ENCODE results near the gene PACSIN1.

The PACSIN1 gene, protein sequence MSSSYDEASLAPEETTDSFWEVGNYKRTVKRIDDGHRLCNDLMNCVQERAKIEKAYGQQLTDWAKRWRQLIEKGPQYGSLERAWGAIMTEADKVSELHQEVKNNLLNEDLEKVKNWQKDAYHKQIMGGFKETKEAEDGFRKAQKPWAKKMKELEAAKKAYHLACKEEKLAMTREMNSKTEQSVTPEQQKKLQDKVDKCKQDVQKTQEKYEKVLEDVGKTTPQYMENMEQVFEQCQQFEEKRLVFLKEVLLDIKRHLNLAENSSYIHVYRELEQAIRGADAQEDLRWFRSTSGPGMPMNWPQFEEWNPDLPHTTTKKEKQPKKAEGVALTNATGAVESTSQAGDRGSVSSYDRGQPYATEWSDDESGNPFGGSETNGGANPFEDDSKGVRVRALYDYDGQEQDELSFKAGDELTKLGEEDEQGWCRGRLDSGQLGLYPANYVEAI

DNA sequence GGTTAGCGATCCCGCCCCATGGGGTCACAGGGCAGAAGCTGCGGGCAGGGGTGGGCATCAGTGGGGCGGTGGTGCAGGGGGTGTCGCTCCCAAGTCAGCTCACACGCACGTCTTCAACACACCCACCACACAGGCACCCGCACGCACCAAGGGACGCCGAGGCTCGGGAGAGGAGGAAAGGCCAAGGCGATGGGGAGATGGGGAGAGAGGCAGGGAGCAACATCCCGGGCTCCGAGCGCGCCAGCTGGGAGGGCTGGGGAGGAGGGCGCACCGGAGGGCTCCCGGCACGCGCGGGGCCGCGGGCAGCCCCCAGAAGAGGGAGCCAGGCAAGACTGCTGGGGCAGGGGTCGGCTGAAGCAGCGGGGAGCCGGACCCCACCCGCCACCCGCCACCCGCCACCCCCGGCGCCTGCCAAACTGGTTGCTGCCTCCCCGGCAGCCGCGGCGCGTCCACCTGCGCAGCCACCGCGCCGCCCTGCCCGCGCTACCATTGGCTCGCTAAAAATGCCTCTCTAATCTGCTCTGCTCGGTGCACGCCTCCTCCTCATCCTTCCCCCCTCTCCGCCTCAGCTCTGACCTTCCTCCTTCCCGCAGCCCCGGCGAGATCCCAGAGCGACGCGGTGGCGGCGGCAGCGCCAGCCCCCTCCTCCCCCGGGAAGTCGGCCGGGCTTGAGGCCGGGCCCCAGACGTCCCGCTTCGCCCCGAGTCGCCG is at the start of gene PACSIN1:
Gene PACSIN1 (plus strand): TSS at position 546 of the 711 bp plus-strand sequence. CDS start 60,230 bp downstream, outside the sequence.
- no peak for DNase-seq (ENCODE audit: low read depth, low spot score)

DNA sequence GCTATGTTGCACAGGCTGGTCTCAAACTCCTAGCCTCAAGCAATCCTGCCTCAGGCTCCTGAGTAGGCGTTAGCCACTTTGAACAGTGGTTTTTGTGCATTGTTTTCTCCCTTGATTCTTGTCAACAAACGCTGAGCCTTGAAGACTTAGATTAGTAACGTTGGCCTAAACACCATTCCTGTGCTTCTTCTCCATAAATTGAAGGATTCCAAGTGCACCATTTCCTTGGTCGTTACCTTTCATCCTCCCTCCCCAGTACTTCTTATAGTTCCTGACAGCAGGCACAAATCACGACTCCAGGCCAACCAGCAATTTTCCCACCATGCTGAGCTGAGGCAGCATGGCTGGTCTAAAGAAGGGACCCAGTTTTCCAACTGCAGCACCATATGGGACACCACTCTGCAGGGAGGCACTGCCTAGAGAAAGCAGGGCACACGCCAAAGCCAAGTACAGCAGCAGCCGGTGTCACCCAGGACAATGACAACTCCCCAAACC is 49.0 kb upstream of the PACSIN1 start:
- no peak for DNase-seq (ENCODE audit: low read depth, low spot score)

DNA sequence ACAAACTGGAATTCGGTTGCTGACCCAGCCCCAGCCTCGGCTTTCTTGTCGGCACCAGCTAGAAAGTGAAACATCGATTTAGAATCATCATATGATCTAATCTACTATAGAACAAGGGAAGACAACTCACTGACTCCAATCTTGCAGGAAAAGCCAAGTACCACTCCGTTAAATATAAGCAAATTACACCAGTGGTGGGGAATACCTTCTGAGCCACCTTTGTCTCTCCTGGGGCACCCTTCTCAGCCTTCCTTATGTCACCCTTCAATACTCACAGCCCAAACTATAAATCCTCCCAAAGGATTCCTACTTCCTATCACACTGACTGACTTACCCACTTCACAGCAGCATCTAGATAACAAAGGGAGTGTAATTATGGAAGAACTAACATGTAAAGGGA is 47.5 kb upstream of the PACSIN1 start:
- no peak for DNase-seq (ENCODE audit: low read depth, low spot score)

DNA sequence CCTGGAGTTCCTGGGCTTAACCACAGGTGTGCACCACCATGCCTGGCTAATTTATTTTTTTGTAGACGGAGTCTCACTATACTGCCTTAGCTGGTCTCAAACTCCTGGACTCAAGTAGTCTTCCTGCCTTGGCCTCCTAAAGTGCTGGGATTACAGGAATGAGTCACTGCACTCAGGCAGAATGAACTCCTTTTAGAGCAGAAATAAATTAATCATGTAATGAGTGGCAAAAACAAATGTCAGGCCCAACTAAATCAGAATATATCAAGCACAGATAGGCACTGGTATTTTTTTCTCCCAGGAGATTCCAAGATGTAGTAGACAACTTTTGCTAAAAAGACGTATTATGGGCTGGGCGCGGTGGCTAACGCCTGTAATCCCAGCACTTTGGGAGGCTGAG is 42.6 kb upstream of the PACSIN1 start:
- no peak for DNase-seq (ENCODE audit: low read depth, low spot score)

DNA sequence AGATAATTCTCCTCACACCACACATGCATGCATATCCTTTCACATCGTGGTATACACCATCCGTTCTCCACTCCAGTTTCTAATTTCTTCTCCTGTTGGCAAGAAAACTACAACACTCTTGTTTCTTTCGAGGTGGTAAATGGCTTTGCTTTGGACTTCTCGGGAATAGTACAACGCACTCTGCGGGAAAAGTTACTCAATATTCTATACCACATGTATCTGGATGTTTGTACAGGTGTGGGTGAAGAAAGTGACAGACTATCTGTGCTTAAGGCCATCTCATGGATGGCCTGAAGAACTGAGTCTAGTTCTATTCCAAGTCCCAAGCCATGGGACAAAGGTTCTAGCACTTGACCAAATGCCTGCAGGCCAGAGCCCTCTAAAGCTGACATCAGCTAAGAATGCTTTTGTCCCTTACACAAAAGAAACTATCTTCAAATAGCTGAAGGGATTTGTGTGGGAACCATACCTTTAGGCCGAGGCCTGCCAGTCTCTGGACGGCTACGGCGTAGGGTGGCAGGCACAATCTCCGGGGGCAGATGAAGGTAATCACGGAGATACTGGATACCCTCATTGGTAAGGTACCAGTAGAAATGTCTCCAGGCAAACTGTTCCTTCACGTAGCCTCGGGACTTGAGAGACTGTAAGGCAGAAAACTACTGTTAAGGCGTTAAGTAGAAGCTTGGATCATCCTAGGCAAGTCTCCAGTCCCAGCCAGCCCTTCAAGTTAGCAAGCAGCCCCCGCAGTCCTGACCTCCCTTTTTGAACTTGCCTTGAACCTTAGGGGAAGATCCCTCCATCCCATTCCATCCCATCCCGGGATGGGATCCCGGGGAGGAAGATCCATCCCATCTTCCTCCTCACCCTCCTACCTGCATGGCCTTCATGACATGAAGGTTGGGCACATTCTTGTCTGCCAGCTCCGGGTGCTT is 41.4 kb upstream of the PACSIN1 start:
- DNase-seq (ENCODE audit: low read depth, low spot score): no peak

DNA sequence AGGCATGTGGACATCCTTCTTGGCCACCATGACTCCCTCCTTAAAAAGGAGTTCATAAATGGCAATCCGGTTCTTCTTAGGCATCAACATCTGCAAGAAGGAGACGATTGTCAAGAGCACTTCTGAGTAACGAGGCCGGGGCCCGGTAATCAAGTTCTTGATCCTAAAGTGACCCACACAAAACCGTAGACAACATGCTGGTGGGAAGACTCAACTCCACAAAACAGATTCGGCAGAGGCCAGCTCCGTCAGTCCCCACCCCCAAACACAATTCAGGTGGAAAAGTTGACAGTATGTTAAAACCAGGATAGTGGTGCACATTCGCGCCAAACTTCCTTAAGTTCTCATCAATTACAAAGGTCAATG is 40.8 kb upstream of the PACSIN1 start:
- DNase-seq (ENCODE audit: low read depth, low spot score): no peak

DNA sequence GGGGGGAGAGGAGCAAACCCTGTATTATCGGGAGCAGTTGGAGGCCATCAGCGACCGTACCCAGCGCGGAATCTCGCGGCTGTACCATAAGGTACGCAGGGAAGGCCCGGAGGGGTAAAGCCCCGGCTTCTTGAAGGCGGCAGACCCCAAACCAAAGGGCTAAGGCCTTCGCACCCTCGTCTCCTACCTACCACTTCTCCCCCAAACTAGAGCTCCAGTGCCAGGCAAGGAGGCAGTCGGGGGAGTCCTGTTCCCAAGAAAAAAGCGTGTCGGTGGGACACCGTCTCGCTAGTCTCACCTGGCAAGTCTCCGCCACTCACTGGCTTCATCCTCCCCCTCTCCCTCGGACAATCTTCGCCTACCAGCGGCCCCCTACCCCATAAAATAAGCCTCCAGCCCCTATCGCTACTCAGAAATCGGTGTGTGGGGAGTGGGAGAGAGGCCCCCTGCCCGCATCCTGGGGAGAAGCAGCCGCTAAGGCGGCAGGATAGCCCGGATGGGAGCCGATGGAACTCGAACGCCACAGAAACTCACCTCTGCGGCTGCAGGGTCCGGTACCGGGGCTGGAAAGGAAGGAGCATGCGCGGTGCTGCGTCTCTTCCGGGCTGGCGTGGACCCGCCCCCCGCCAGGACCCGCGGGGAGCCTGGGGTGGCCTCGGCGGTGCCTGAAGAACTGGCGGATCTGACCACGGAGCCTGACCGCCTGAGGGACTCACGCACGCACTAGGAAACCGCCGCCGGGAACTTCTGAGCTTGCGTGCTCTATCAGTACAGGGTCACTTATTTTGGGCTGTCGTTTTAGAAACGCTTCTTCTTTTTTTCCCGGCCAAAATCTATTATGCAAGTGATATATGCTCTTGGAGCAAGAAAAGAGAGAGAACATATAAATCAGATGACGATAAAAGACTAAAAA is 40.1 kb upstream of the PACSIN1 start, which contains the start of gene RPS10:
Gene RPS10 (minus strand): TSS at position 572 of the 913 bp plus-strand sequence. CDS start 848 bp downstream, outside the sequence.
- DNase-seq (ENCODE audit: low read depth, low spot score): peak; percentile 82

DNA sequence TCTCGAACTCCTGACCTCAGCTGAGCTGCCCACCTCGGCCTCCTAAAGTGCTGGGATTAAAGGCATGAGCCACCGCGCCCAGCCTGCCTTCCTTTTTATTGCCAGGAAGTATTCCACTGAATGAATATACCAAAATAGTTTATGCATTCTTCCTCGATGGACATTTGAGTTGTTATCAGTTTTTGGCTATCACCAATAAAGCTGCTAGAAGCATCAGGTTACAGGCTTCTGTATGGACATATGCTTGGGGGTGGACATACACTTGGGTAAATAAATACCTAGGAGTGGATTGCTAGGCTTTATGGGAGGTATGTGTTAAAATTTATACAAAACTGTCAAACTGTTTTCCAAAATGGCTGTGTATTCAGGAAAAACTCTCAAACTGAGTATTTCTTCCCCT is 30.0 kb upstream of the PACSIN1 start:
- no peak for DNase-seq (ENCODE audit: low read depth, low spot score)

DNA sequence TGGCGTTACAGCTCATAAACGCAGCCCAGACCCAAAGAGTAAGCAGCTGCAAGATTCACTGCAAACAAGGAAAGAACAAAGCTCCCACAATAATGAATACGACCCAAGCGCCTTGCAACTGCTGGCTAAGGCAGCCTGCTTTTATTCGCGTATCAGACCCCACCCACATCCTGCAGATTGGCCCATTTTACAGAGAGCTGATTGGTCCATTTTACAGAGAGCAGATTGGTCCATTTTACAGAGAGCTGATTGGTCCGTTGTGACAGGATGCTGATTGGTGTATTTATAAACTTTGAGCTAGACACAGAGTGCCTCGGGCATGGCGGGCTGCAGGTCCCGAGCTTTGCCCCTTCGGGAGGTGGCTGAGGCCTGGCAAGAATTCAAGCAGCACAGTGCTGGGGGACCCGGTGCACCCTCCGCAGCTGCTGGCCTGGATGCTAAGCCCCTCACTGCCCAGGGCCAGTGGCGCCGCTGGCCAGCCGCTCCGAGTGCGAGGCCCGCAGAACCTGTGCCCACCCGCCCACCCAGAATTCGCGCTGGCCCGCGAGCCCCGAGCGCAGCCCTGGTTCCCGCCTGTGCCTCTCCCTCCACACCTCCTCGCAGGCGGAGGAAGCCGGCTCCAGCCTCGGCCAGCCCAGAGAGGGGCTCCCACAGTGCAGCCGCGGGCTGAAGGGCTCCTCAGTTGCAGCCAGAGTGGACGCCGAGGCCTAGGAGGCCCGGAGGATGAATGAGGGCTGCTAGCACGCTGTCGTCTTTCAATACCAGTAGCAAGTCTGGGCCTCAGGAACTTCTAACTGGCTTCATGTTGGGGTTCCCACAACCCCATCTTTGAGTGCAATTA is 28.9 kb upstream of the PACSIN1 start:
- no peak for DNase-seq (ENCODE audit: low read depth, low spot score)

DNA sequence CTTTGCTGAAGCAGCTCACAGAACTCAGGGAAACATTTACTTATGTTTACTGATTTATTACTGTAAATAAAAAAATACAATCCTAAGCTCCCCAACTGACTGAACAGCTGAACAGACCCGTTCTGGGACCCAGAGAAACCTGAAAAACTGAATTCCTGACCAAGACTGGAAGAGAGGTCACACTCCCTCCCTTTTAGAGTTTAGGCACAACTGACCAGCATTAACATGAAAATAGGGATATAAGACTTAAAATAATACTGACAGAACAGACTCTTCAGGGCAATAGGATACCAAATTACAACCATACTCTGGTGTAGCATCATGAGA is 28.3 kb upstream of the PACSIN1 start:
- no peak for DNase-seq (ENCODE audit: low read depth, low spot score)

DNA sequence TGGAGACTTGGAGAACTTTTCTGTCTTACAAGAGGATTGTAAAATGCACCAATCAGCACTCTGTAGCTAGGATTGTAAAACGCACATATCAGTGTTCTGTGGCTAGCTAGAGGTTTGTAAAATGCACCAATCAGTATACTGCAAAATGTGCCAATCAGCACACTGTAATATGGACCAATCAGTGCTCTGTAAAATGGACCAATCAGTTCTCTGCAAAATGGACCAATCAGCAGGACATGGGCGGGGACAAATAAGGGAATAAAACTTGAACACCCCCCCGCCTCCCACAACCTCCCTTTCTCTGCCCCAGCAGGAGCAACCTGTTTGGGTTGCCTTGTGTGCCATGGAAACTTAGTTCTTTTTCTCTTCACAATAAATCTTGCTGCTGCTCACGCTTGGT is 27.2 kb upstream of the PACSIN1 start:
- DNase-seq (ENCODE audit: low read depth, low spot score): no peak

DNA sequence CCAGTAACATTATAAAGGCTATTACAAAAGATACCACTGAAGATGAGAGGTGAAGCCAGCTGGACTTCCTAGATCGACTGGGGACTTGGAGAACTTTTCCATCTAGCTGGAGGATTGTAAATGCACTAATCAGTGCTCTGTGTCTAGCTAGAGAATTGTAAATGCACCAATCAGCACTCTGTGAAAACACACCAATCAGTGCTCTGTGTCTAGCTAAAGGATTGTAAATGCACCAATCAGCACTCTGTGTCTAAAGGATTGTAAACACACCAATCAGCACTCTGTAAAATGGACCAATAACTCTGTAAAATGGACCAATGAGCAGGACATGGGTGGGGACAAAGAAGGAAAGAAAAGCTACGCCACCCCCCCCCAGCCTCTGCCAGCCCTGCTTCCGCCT is 26.4 kb upstream of the PACSIN1 start:
- DNase-seq (ENCODE audit: low read depth, low spot score): no peak

DNA sequence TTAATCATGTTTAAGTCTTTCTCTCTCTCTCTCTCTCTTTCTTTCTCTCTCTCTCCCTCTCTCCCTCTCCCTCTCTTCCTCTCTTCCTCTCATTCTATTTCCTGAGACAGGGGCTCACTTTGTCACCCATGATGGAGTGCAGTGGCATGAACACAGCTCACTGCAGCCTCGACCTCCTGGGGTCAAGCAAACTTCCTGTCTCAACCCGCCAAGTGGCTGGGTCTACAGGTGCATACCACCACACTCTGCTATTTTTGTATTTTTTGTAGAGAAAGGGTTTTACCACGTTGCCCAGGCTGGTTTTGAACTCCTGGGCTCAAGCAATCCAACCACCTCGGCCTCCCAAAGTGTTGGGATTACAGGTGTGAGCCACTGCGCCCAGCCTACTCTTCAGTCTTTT is 24.4 kb upstream of the PACSIN1 start:
- no peak for DNase-seq (ENCODE audit: low read depth, low spot score)

DNA sequence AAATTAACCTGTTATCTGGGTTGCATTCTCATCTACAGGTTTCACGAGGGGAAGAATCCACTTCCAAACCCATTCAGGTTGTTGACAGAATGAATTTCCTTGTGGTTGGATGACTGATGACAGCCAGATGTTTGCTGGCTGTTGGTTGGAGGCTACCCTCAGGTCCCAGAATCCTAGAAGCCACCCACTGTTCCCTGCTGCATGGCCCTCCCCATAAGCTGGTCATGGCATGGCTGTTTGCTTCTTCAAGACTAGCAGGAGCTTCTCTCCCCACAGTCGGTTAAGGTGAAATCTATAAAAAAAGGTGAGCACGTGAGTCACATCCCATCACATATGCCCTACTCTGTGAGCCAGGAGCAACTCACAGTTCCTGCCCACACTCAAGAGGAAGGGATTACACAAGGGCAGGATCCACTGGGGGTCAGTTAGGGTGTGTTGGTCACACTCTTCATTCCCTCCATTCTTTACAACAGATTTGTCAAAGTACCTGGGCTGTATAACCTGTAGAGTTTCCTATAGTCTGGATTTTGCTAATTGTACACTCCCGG is 20.5 kb upstream of the PACSIN1 start:
- no peak for DNase-seq (ENCODE audit: low read depth, low spot score)

DNA sequence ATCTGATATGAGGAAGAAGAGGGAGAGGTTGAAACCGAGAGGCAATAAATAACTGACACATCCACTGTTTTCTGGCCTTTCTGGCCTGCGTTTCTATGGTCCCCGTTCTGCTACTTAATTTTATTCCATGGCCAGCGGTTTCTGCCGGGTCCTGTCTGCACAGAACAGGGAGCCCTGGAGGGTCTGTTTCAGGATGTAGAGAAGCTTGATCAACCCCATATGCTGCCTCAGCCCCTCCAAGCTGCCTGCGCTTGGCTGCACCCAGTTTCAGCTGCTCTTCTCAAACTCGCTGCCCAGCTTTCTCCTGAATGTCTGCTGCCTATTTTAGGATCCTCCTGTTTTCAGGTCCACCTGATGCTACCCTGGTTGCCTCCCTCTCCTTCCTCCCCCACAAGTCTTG is 18.5 kb upstream of the PACSIN1 start:
- no peak for DNase-seq (ENCODE audit: low read depth, low spot score)

DNA sequence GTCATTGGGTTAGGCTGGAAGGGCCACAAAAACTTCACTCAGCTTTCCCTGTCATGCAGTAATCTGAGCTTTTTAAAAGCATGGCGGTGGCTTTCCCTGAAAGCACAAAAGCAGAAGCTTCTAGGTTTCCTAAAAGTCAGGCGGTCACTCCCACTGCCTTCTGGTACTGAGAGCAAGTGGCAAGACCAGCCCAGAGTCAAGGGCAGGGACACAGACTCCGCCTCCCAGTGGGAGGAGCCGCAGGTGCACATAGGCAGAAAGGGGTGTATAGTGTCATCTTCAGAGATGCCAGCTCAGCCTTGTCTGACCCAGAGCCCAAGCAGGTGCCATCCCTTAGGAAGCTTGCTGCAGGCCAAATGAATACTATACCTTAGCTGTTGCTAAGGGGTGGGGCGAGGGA is 18.0 kb upstream of the PACSIN1 start:
- DNase-seq (ENCODE audit: low read depth, low spot score): no peak

DNA sequence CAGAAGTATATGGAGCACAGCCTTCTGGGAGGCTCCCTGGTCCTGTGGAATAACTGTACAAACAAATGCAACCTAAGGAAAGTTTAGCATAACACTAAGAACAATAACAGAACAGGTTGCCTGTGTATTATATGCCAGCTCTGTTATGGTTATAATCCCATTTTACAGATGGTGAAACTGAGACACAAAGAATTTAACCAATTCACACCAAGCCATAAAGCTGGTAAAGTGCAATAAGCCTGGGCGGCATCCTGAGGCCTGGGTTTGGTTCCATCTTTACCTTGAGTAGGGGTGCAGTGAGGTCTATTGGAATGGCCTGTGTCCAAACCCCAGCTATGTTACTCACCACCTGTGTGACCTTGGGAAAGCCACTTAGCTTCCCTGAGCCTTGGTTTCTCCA is 14.7 kb upstream of the PACSIN1 start:
- no peak for DNase-seq (ENCODE audit: low read depth, low spot score)

DNA sequence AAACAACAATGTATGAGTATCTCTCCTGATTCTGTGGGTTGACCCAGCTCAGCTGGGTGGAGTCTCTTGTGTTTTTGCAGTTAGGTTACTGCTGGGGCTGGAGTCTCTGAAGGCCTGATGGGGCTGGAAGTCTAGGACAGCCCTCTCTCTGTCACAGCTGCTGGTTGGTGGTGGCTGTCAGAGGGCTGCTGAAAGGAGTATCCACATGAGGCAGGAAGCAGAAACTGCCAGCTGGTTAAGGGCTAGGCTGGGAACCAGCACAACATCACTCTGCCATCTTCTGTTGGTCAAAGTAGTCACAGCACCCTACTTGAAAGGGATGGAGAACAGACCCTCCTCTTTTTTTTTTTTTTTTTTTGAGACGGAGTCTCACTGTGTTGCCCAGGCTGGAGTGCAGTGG is 10.0 kb upstream of the PACSIN1 start:
- DNase-seq (ENCODE audit: low read depth, low spot score): no peak

DNA sequence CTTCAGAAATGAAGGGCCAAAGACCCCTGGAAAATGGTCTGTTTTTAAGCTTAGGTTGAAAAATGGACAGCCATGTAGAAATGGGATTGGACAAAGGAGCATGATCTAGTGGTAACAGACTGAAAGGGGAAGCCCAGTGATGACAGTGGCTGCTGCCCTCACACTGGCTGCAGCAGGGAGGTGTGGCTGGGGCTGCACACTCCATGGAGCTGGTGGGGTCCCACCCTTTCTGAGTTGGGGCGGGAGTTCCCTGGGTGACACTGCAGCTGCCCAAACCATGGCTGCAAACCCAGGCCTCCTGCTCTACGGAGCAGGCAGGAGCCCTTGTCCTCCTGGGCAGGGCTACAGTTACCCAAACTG is 8.5 kb upstream of the PACSIN1 start:
- no peak for DNase-seq (ENCODE audit: low read depth, low spot score)

All from activated CD4-positive, CD25-positive, alpha-beta regulatory T cell treated with anti-CD3 and anti-CD28 coated beads, Interleukin-2, amount 50 U/mL, for 16 hours (primary cell).